Measurements from ENCODE around the gene UCK2.

- TF ChIP-seq, protein P1, sequence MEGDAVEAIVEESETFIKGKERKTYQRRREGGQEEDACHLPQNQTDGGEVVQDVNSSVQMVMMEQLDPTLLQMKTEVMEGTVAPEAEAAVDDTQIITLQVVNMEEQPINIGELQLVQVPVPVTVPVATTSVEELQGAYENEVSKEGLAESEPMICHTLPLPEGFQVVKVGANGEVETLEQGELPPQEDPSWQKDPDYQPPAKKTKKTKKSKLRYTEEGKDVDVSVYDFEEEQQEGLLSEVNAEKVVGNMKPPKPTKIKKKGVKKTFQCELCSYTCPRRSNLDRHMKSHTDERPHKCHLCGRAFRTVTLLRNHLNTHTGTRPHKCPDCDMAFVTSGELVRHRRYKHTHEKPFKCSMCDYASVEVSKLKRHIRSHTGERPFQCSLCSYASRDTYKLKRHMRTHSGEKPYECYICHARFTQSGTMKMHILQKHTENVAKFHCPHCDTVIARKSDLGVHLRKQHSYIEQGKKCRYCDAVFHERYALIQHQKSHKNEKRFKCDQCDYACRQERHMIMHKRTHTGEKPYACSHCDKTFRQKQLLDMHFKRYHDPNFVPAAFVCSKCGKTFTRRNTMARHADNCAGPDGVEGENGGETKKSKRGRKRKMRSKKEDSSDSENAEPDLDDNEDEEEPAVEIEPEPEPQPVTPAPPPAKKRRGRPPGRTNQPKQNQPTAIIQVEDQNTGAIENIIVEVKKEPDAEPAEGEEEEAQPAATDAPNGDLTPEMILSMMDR (IDR thresholded peaks at IDR 0.05; ENCODE audit: insufficient read depth, low read depth, low read length): no peak
- TF ChIP-seq EZH2 (IDR thresholded peaks at IDR 0.05; ENCODE audit: insufficient read depth, low read length): no peak
Observed at GRCh38 chr1:165945911-165946310, 118.5 kb downstream of the UCK2 start.
